Measurements from ENCODE around the gene JAKMIP3. TPM values are rescaled to one million over a fixed set of nuclear protein-coding genes. Genes with fewer than 3 reads are reported as not detected.

JAKMIP3 gene
- total and polyA plus RNA-seq, 9 donors = 0.27 to 0.65 (median 0.44) TPM

- H3K36me3 ChIP-seq (ENCODE audit: control insufficient read depth, insufficient read depth, low read length) = no peaks in the 10 kb centered on the region
- H3K27me3 ChIP-seq (ENCODE audit: control insufficient read depth, insufficient read depth, low read length) = peaks cover 13% of the 10 kb centered on the region
- no peak overlapping the region for H3K4me3 ChIP-seq (ENCODE audit: low read length)
- H3K27ac ChIP-seq (ENCODE audit: low read length) = no peak overlapping the region
- no peak for DNase-seq
- H3K4me1 ChIP-seq (ENCODE audit: control insufficient read depth, insufficient read depth, low read length) = peaks cover 20% of the 10 kb centered on the region
- no peaks in the 10 kb centered on the region for H3K9me3 ChIP-seq (replicated peaks; ENCODE audit: control insufficient read depth, low read depth, low read length)
- 84% methylated on average over 21 of the region's 30 CpGs for WGBS (ENCODE audit: insufficient coverage)
Observed at GRCh38 chr10:132064082-132064755, 1.5 kb upstream of the JAKMIP3 start.

- Histone ChIP-seq H3K9me3 (replicated peaks; ENCODE audit: control insufficient read depth, low read depth, low read length) (no peaks in the 10 kb centered on the region), H3K27ac (ENCODE audit: low read length) (no peak overlapping the region), H3K4me1 (ENCODE audit: control insufficient read depth, insufficient read depth, low read length) (peaks cover 20% of the 10 kb centered on the region), H3K36me3 (ENCODE audit: control insufficient read depth, insufficient read depth, low read length) (no peaks in the 10 kb centered on the region), H3K27me3 (ENCODE audit: control insufficient read depth, insufficient read depth, low read length) (peaks cover 10% of the 10 kb centered on the region), H3K4me3 (ENCODE audit: low read length) (no peak overlapping the region)
- no peak for DNase-seq
- WGBS (ENCODE audit: insufficient coverage) = 85% methylated on average over 21 of the region's 24 CpGs
Observed at GRCh38 chr10:132064771-132065437, 842 bp upstream of the JAKMIP3 start.

- no peak overlapping the region for H3K27ac ChIP-seq (ENCODE audit: low read length)
Observed at GRCh38 chr10:132066186-132066585, 440 bp downstream of the JAKMIP3 start.

GRCh38 chr10:132066812-132067211, 1.1 kb downstream of the JAKMIP3 start:
- H3K4me1 ChIP-seq (ENCODE audit: control insufficient read depth, insufficient read depth, low read length) = peaks cover 20% of the 10 kb centered on the region
- H3K36me3 ChIP-seq (ENCODE audit: control insufficient read depth, insufficient read depth, low read length) = no peaks in the 10 kb centered on the region
- no peak for DNase-seq
- no peak overlapping the region for H3K27ac ChIP-seq (ENCODE audit: low read length)
- no peaks in the 10 kb centered on the region for H3K9me3 ChIP-seq (replicated peaks; ENCODE audit: control insufficient read depth, low read depth, low read length)
- H3K27me3 ChIP-seq (ENCODE audit: control insufficient read depth, insufficient read depth, low read length) = peaks cover 8% of the 10 kb centered on the region
- H3K4me3 ChIP-seq (ENCODE audit: low read length) = no peak overlapping the region
- WGBS (ENCODE audit: insufficient coverage) = 74% methylated on average over 5 of the region's 13 CpGs

More at GRCh38 chr10:132066186-132066585, 440 bp downstream of the JAKMIP3 start:
- 16% methylated on average over 6 of the region's 15 CpGs for WGBS (ENCODE audit: insufficient coverage)
- DNase-seq = no peak
- peak overlapping the region; percentile 29 for H3K4me3 ChIP-seq (ENCODE audit: low read length)
- H3K27me3 ChIP-seq (ENCODE audit: control insufficient read depth, insufficient read depth, low read length) = peaks cover 10% of the 10 kb centered on the region
- no peaks in the 10 kb centered on the region for H3K36me3 ChIP-seq (ENCODE audit: control insufficient read depth, insufficient read depth, low read length)
- no peaks in the 10 kb centered on the region for H3K9me3 ChIP-seq (replicated peaks; ENCODE audit: control insufficient read depth, low read depth, low read length)
- peaks cover 20% of the 10 kb centered on the region for H3K4me1 ChIP-seq (ENCODE audit: control insufficient read depth, insufficient read depth, low read length)

- Histone ChIP-seq H3K36me3 (ENCODE audit: control insufficient read depth, insufficient read depth, low read length) (no peaks in the 10 kb centered on the region), H3K27ac (ENCODE audit: low read length) (no peak overlapping the region), H3K27me3 (ENCODE audit: control insufficient read depth, insufficient read depth, low read length) (peaks cover 9% of the 10 kb centered on the region), H3K4me1 (ENCODE audit: control insufficient read depth, insufficient read depth, low read length) (peaks cover 11% of the 10 kb centered on the region), H3K4me3 (ENCODE audit: low read length) (no peak overlapping the region), H3K9me3 (replicated peaks; ENCODE audit: control insufficient read depth, low read depth, low read length) (peaks cover 4% of the 10 kb centered on the region)
- no peak for DNase-seq
- WGBS (ENCODE audit: insufficient coverage) = 88% methylated on average over 11 of the region's 13 CpGs
Observed at GRCh38 chr10:132068431-132069121, 2.8 kb downstream of the JAKMIP3 start.

GRCh38 chr10:132069122-132069848, 3.5 kb downstream of the JAKMIP3 start:
- H3K27ac ChIP-seq (ENCODE audit: low read length) = no peak overlapping the region
- H3K9me3 ChIP-seq (replicated peaks; ENCODE audit: control insufficient read depth, low read depth, low read length) = peaks cover 4% of the 10 kb centered on the region
- no peaks in the 10 kb centered on the region for H3K36me3 ChIP-seq (ENCODE audit: control insufficient read depth, insufficient read depth, low read length)
- H3K27me3 ChIP-seq (ENCODE audit: control insufficient read depth, insufficient read depth, low read length) = peaks cover 9% of the 10 kb centered on the region
- no peak overlapping the region for H3K4me3 ChIP-seq (ENCODE audit: low read length)
- WGBS (ENCODE audit: insufficient coverage) = 82% methylated on average over 3 of the region's 8 CpGs
- H3K4me1 ChIP-seq (ENCODE audit: control insufficient read depth, insufficient read depth, low read length) = peaks cover 11% of the 10 kb centered on the region
- DNase-seq = no peak

- Histone ChIP-seq H3K9me3 (replicated peaks; ENCODE audit: control insufficient read depth, low read depth, low read length) (peaks cover 4% of the 10 kb centered on the region), H3K4me1 (ENCODE audit: control insufficient read depth, insufficient read depth, low read length) (peaks cover 11% of the 10 kb centered on the region), H3K27ac (ENCODE audit: low read length) (no peak overlapping the region), H3K4me3 (ENCODE audit: low read length) (no peak overlapping the region), H3K27me3 (ENCODE audit: control insufficient read depth, insufficient read depth, low read length) (peaks cover 9% of the 10 kb centered on the region), H3K36me3 (ENCODE audit: control insufficient read depth, insufficient read depth, low read length) (no peaks in the 10 kb centered on the region)
- DNase-seq = no peak
- WGBS (ENCODE audit: insufficient coverage) = 71% methylated on average over 6 of the region's 7 CpGs
Observed at GRCh38 chr10:132069849-132070182, 4.1 kb downstream of the JAKMIP3 start.

- peaks cover 6% of the 10 kb centered on the region for H3K4me1 ChIP-seq (ENCODE audit: control insufficient read depth, insufficient read depth, low read length)
Observed at GRCh38 chr10:132070724-132071123, 5.0 kb downstream of the JAKMIP3 start.

GRCh38 chr10:132071667-132072066, 5.9 kb downstream of the JAKMIP3 start:
- no peaks in the 10 kb centered on the region for H3K4me1 ChIP-seq (ENCODE audit: control insufficient read depth, insufficient read depth, low read length)
- no peak overlapping the region for H3K4me3 ChIP-seq (ENCODE audit: low read length)
- H3K27me3 ChIP-seq (ENCODE audit: control insufficient read depth, insufficient read depth, low read length) = peaks cover 6% of the 10 kb centered on the region
- no peak overlapping the region for H3K27ac ChIP-seq (ENCODE audit: low read length)
- H3K9me3 ChIP-seq (replicated peaks; ENCODE audit: control insufficient read depth, low read depth, low read length) = peaks cover 4% of the 10 kb centered on the region
- WGBS (ENCODE audit: insufficient coverage) = 60% methylated on average over 2 of the region's 3 CpGs
- DNase-seq = no peak
- no peaks in the 10 kb centered on the region for H3K36me3 ChIP-seq (ENCODE audit: control insufficient read depth, insufficient read depth, low read length)

More at GRCh38 chr10:132070724-132071123, 5.0 kb downstream of the JAKMIP3 start:
- no peak overlapping the region for H3K4me3 ChIP-seq (ENCODE audit: low read length)
- peaks cover 4% of the 10 kb centered on the region for H3K9me3 ChIP-seq (replicated peaks; ENCODE audit: control insufficient read depth, low read depth, low read length)
- WGBS (ENCODE audit: insufficient coverage) = no CpG with 5 or more reads among the region's 3 CpGs
- peaks cover 6% of the 10 kb centered on the region for H3K27me3 ChIP-seq (ENCODE audit: control insufficient read depth, insufficient read depth, low read length)
- H3K36me3 ChIP-seq (ENCODE audit: control insufficient read depth, insufficient read depth, low read length) = no peaks in the 10 kb centered on the region
- no peak for DNase-seq
- no peak overlapping the region for H3K27ac ChIP-seq (ENCODE audit: low read length)

Data from muscle of leg (tissue), 11 donors.